ENCODE data around the gene FBL. TPM values are rescaled to one million over a fixed set of nuclear protein-coding genes. Genes with fewer than 3 reads are reported as not detected.
A peak's percentile ranks its signal among the peaks of the same experiment; 100 is the strongest.

FBL gene
- total and polyA plus RNA-seq, 2 donors (not counting 1 experiment from before 2014, with no cell fraction given), result 253 to 376 TPM

GRCh38 chr19:39823686-39824085 lies 22.5 kb downstream of the FBL start:
- CTCF ChIA-PET, result interaction anchor here (3.1 kb wide), 1 partner anchor 21 kb away, joined by 14 read pairs; no protein-coding TSS in a partner anchor
- Histone ChIP-seq H3K27ac (ENCODE audit: low read length in 2 of 2) (peak overlapping the region in 1 of 2 donors; percentile 55), H3K4me3 (ENCODE audit: control extremely low read depth in 1 of 5, extremely low read depth in 1 of 5, insufficient read depth in 1 of 5, low read depth in 2 of 5, low read length in 4 of 5) (peak overlapping the region; percentile 66 to 85 (median 79)), H3K4me2 (replicated peaks; ENCODE audit: low read depth, low read length, poor library complexity, severe bottlenecking) (peak overlapping the region; percentile 83), H3K9ac (ENCODE audit: low read length) (peak overlapping the region; percentile 76), H3K9me3 (ENCODE audit: control extremely low read depth in 1 of 3, control insufficient read depth in 2 of 3, insufficient read depth in 1 of 3, low read length in 2 of 3) (no peaks in the 10 kb centered on the region), H3K36me3 (replicated peaks in 1 of 2; ENCODE audit: control extremely low read depth in 1 of 2, control insufficient read depth in 1 of 2, extremely low read depth in 1 of 2, insufficient read depth in 2 of 2, low read length in 1 of 2) (peaks cover 0 to 25% of the 10 kb centered on the region in 2 experiments), H3K27me3 (replicated peaks in 1 of 4; ENCODE audit: control extremely low read depth in 1 of 4, control insufficient read depth in 3 of 4, insufficient read depth in 4 of 4, low read length in 3 of 4) (no peaks in the 10 kb centered on the region), H3K79me2 (ENCODE audit: control insufficient read depth, insufficient read depth, low read length) (peaks cover 25% of the 10 kb centered on the region), H2AFZ (ENCODE audit: insufficient read depth, low read depth, low read length, poor library complexity, severe bottlenecking) (peak overlapping the region; percentile 91), H3K4me1 (ENCODE audit: control insufficient read depth in 2 of 2, insufficient read depth in 2 of 2, low read length in 2 of 2) (peaks cover 23 to 34% of the 10 kb centered on the region in 2 donors), H4K20me1 (ENCODE audit: control insufficient read depth, insufficient read depth, low read length, poor library complexity, severe bottlenecking) (peaks cover 6% of the 10 kb centered on the region)
- 46% methylated on average over 7 of the region's 7 CpGs for WGBS (ENCODE audit: insufficient coverage)
- Mint-ChIP-seq H3K9me3 (ENCODE audit: insufficient read depth) (no peaks in the 10 kb centered on the region), H3K4me1 (peaks cover 16% of the 10 kb centered on the region), H3K27me3 (no peaks in the 10 kb centered on the region), H3K4me3 (no peak overlapping the region), H3K27ac (no peak overlapping the region)
- no peak for DNase-seq
- no peak for ATAC-seq (ENCODE audit: low read depth)
- intact Hi-C loops (cut with micrococcal nuclease), result loop anchor here (1.0 kb wide), 5 partner anchors 10 to 368 kb away; partner anchors contain the start of genes FBL, MAP3K10, PSMC4 and ZNF546
- TF ChIP-seq EZH2 (IDR thresholded peaks at IDR 0.05; ENCODE audit: borderline replicate concordance, insufficient read depth, low read depth, low read length, poor library complexity, severe bottlenecking) (no peak), CTCF (IDR thresholded peaks at IDR 0.05) (no peak)
- POLR2A ChIA-PET, result interaction anchor here (0.6 kb wide), 1 partner anchor 1611 kb away, joined by 16 read pairs; no protein-coding TSS in a partner anchor

- no peaks in the 10 kb centered on the region for H3K27me3 ChIP-seq (replicated peaks in 1 of 4; ENCODE audit: control extremely low read depth in 1 of 4, control insufficient read depth in 3 of 4, insufficient read depth in 4 of 4, low read length in 3 of 4)
- intact Hi-C loops (cut with micrococcal nuclease), result no loop called here
- H3K9ac ChIP-seq (ENCODE audit: low read length), result no peak overlapping the region
- POLR2A ChIA-PET, result interaction anchor here (0.6 to 1.0 kb wide), 2 partner anchors 13 to 34 kb away, joined by 3 read pairs; partner anchors contain the start of gene DYRK1B
- no peak overlapping the region for H3K4me2 ChIP-seq (replicated peaks; ENCODE audit: low read depth, low read length, poor library complexity, severe bottlenecking)
- TF ChIP-seq CTCF (IDR thresholded peaks at IDR 0.05) (no peak), EZH2 (IDR thresholded peaks at IDR 0.05; ENCODE audit: borderline replicate concordance, insufficient read depth, low read depth, low read length, poor library complexity, severe bottlenecking) (no peak)
- H2AFZ ChIP-seq (ENCODE audit: insufficient read depth, low read depth, low read length, poor library complexity, severe bottlenecking), result no peak overlapping the region
- H3K27me3 Mint-ChIP-seq, result no peaks in the 10 kb centered on the region
- H3K4me1 ChIP-seq (ENCODE audit: control insufficient read depth in 2 of 2, insufficient read depth in 2 of 2, low read length in 2 of 2), result peaks cover 28 to 29% of the 10 kb centered on the region in 2 donors
- no peak overlapping the region for H3K4me3 ChIP-seq (ENCODE audit: control extremely low read depth in 1 of 5, extremely low read depth in 1 of 5, insufficient read depth in 1 of 5, low read depth in 2 of 5, low read length in 4 of 5)
- no peak overlapping the region for H3K27ac ChIP-seq (ENCODE audit: low read length in 2 of 2)
- no peaks in the 10 kb centered on the region for H3K9me3 ChIP-seq (ENCODE audit: control extremely low read depth in 1 of 3, control insufficient read depth in 2 of 3, insufficient read depth in 1 of 3, low read length in 2 of 3)
- H3K27ac Mint-ChIP-seq, result no peak overlapping the region
- H3K36me3 ChIP-seq (replicated peaks in 1 of 2; ENCODE audit: control extremely low read depth in 1 of 2, control insufficient read depth in 1 of 2, extremely low read depth in 1 of 2, insufficient read depth in 2 of 2, low read length in 1 of 2), result peaks cover 0 to 6% of the 10 kb centered on the region in 2 experiments
- CTCF ChIA-PET, result interaction anchor here (1.4 to 3.1 kb wide), 2 partner anchors 22 to 28 kb away, joined by 3 to 19 read pairs; no protein-coding TSS in a partner anchor
- H3K4me3 Mint-ChIP-seq, result no peak overlapping the region
- WGBS (ENCODE audit: insufficient coverage), result 100% methylated on average over 1 of the region's 6 CpGs
- H4K20me1 ChIP-seq (ENCODE audit: control insufficient read depth, insufficient read depth, low read length, poor library complexity, severe bottlenecking), result peaks cover 6% of the 10 kb centered on the region
- ATAC-seq (ENCODE audit: low read depth) (no peak), DNase-seq (no peak)
- peaks cover 16% of the 10 kb centered on the region for H3K4me1 Mint-ChIP-seq
- H3K9me3 Mint-ChIP-seq (ENCODE audit: insufficient read depth), result no peaks in the 10 kb centered on the region
- H3K79me2 ChIP-seq (ENCODE audit: control insufficient read depth, insufficient read depth, low read length), result peaks cover 34% of the 10 kb centered on the region
These were observed 25.5 kb downstream of the FBL start for GRCh38 chr19:39820696-39821095.

Data from B cell (primary cell).